ENCODE data around the gene SLC16A3.
"Not testable (repeated sequence)": the region's sequence is repeated elsewhere in the genome, so short reads cannot be mapped to it uniquely, and the experiment has no call there.

The SLC16A3 gene

DNA sequence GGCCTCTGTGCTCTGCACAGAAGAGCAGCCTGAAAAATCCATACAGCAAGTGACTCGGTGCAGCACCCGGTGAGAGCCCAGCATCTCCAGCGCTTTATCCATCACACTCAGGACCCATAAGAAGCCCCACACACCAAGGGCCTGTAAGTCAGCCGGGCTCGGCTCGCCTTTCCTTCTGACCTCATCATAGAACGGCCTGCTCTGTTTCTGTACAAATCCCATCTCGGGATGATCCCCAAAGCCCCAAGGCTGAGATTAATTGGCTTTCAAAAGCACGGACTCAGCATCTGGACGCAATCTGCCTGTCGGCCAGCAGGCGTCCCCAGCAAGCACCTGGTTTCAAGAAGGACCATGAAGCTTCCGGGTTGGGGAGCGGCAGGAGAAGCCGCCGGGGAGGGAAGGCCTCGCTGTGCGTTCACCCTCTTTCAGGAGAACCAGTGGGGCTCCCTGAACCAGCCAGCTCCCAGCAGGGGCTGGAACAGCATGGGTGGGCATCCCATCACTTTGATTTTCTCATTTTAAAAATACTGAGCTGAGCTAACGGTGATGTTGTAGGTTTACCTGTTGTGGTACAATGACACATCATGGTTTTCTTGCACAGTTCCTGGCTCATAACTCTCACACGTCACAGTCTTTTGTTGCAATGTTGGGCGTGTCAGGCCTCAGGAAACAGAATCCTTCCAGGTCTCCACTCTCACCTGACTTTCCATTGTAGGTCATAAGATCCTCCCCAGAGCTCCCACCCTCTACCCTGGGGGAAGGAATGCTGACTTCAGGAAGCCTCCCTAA lies 22.9 kb upstream of the SLC16A3 start:
- DNase-seq (ENCODE audit: extremely low read depth, low read depth): peak; percentile 71
- TF ChIP-seq, protein P1, sequence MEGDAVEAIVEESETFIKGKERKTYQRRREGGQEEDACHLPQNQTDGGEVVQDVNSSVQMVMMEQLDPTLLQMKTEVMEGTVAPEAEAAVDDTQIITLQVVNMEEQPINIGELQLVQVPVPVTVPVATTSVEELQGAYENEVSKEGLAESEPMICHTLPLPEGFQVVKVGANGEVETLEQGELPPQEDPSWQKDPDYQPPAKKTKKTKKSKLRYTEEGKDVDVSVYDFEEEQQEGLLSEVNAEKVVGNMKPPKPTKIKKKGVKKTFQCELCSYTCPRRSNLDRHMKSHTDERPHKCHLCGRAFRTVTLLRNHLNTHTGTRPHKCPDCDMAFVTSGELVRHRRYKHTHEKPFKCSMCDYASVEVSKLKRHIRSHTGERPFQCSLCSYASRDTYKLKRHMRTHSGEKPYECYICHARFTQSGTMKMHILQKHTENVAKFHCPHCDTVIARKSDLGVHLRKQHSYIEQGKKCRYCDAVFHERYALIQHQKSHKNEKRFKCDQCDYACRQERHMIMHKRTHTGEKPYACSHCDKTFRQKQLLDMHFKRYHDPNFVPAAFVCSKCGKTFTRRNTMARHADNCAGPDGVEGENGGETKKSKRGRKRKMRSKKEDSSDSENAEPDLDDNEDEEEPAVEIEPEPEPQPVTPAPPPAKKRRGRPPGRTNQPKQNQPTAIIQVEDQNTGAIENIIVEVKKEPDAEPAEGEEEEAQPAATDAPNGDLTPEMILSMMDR (IDR thresholded peaks at IDR 0.05; ENCODE audit: low read depth, low read length): peak; percentile 86

- DNase-seq (ENCODE audit: extremely low read depth, low read depth): not testable (repeated sequence)
Observed at GRCh38 chr17:82210655-82211054, 18.2 kb upstream of the SLC16A3 start.

GRCh38 chr17:82212331-82213250 lies 16.3 kb upstream of the SLC16A3 start, which contains the start of gene CCDC57:
CCDC57 (minus strand) TSS chr17:82212842; CDS start chr17:82201944, 10,898 bp downstream.
- DNase-seq (ENCODE audit: extremely low read depth, low read depth): no peak
- TF ChIP-seq, protein P1 (IDR thresholded peaks at IDR 0.05; ENCODE audit: low read depth, low read length): no peak

- DNase-seq (ENCODE audit: extremely low read depth, low read depth): no peak
- TF ChIP-seq, protein P1 (IDR thresholded peaks at IDR 0.05; ENCODE audit: low read depth, low read length): no peak
Observed at GRCh38 chr17:82213251-82214011, 15.4 kb upstream of the SLC16A3 start.

DNA sequence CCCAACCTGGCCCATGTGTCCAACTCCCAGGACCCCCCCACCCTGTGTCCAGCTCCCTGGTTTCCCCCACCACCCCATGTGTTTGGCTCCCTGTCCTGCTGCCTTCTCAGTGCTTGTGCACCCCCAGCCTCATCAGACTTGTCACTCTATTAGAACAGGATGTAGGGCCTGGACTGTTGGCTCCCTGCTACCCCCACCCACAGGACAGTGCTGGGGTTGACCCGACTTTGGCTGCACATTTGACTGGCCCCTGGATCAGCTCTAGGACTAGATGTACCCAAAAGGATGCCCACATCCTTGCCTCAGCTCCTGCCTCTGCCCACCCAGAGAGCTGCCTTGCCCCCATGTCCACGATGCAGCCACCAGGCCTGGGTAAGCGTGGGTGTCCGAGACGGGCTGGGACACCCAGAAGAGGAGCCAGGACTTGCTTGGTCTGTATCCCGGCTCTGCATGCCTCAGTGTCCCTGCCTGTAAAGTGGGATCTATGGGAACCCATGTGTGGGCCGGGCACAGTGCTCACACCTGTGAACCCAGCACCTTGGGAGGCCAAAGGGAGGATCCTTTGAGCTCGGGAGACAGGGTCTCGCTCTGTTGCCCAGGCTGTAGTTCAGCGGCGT lies 14.7 kb upstream of the SLC16A3 start:
- TF ChIP-seq, protein P1 (IDR thresholded peaks at IDR 0.05; ENCODE audit: low read depth, low read length): no peak
- no peak for DNase-seq (ENCODE audit: extremely low read depth, low read depth)

- DNase-seq (ENCODE audit: extremely low read depth, low read depth): no peak
- TF ChIP-seq, protein P1 (IDR thresholded peaks at IDR 0.05; ENCODE audit: low read depth, low read length): no peak
Observed at GRCh38 chr17:82215095-82215971, 13.5 kb upstream of the SLC16A3 start.

Data from AG09319 (cell line).